CD14-positive monocyte (primary cell): ENCODE data around the gene PRPF40B. TPM values are rescaled to one million over a fixed set of nuclear protein-coding genes. Genes with fewer than 3 reads are reported as not detected.

ENCODE experiments used
- DNase-seq, 3 donors: peaks; one replicate each; pipeline ENCODE4 v3.0.0-alpha.2; 2011 to 2022
- H2AFZ ChIP-seq: 2 replicates; pipeline ENCODE4 v1.6.0; 2012; ENCODE audit warnings: mild to moderate bottlenecking, low read depth, low read length, inconsistent platforms; ENCODE audit not compliant: insufficient read depth, poor library complexity, severe bottlenecking
- H3K27ac ChIP-seq, 2 donors: 1 replicate in 1 of 2; 2 replicates in 1 of 2; pipeline ENCODE4 v1.5.1; 2012 to 2013; ENCODE audit warnings: low read length in 2 of 2, control low read depth in 1 of 2, inconsistent platforms in 1 of 2, low read depth in 1 of 2, mild to moderate bottlenecking in 1 of 2
- H3K27me3 ChIP-seq, 2 donors: one replicate each; pipeline versions ENCODE4 v1.6.0 to v1.6.1; 2011 to 2013; ENCODE audit warnings: low read length in 2 of 2; ENCODE audit not compliant: control insufficient read depth in 2 of 2, insufficient read depth in 2 of 2
- H3K36me3 ChIP-seq, 2 donors: replicated peaks in 1 of 2; 1 replicate in 1 of 2; 2 replicates in 1 of 2; pipeline versions ENCODE4 v1.5.1 to v1.6.1; 2012 to 2013; ENCODE audit warnings: low read length in 2 of 2, control low read depth in 1 of 2, inconsistent platforms in 1 of 2, mild to moderate bottlenecking in 1 of 2; ENCODE audit not compliant: insufficient read depth in 2 of 2, control insufficient read depth in 1 of 2
- H3K4me1 ChIP-seq, 2 donors: 1 replicate in 1 of 2; 2 replicates in 1 of 2; pipeline versions ENCODE4 v1.5.1 to v1.6.1; 2012 to 2013; ENCODE audit warnings: low read length in 2 of 2, control low read depth in 1 of 2, inconsistent platforms in 1 of 2, mild to moderate bottlenecking in 1 of 2, moderate library complexity in 1 of 2; ENCODE audit not compliant: insufficient read depth in 2 of 2, control insufficient read depth in 1 of 2
- H3K4me2 ChIP-seq: replicated peaks from 2 replicates; pipeline ENCODE3; 2012; ENCODE audit warnings: low read length, moderate library complexity, mild to moderate bottlenecking; ENCODE audit not compliant: poor library complexity, severe bottlenecking; ENCODE audit errors: extremely low read depth
- H3K4me3 ChIP-seq, 3 experiments: fragments of 200-600 bp in 1 of 3; sonication (generic) in 1 of 3; replicated peaks in 1 of 3; 1 replicate in 2 of 3; 2 replicates in 1 of 3; pipeline ENCODE4 v1.5.1; 2011 to 2013; ENCODE audit warnings: low read length in 3 of 3, mild to moderate bottlenecking in 3 of 3, control low read depth in 2 of 3, low read depth in 2 of 3, inconsistent platforms in 1 of 3, moderate library complexity in 1 of 3
- H3K79me2 ChIP-seq: 2 replicates; pipeline ENCODE4 v1.6.0; 2012; ENCODE audit warnings: mild to moderate bottlenecking, control low read depth, inconsistent platforms, low read length, moderate library complexity; ENCODE audit not compliant: insufficient read depth
- H3K9ac ChIP-seq: 2 replicates; pipeline ENCODE4 v1.6.0; 2017; ENCODE audit warnings: low read length, mild to moderate bottlenecking; ENCODE audit not compliant: insufficient read depth, poor library complexity, severe bottlenecking
- H3K9me3 ChIP-seq, 2 donors: replicated peaks in 1 of 2; 1 replicate in 1 of 2; 2 replicates in 1 of 2; pipeline versions ENCODE4 v1.5.1 to v1.6.1; 2012 to 2013; ENCODE audit warnings: low read length in 2 of 2, control low read depth in 1 of 2; ENCODE audit not compliant: control insufficient read depth in 1 of 2, insufficient read depth in 1 of 2
- H4K20me1 ChIP-seq: 2 replicates; pipeline ENCODE4 v1.6.0; 2012; ENCODE audit warnings: mild to moderate bottlenecking, low read length, control low read depth, moderate library complexity; ENCODE audit not compliant: insufficient read depth
- H3K27ac Mint-ChIP-seq, 7 donors: one replicate each; pipeline ENCODE4 v1.8.0; 2020; ENCODE audit warnings: mild to moderate bottlenecking in 7 of 7, mixed read lengths in 7 of 7, moderate library complexity in 6 of 7, inconsistent platforms in 2 of 7
- H3K27me3 Mint-ChIP-seq, 3 donors: one replicate each; pipeline ENCODE4 v1.8.0; 2021 to 2022; ENCODE audit warnings: low read depth in 3 of 3, mild to moderate bottlenecking in 3 of 3, mixed read lengths in 3 of 3, moderate library complexity in 3 of 3, inconsistent platforms in 1 of 3
- H3K36me3 Mint-ChIP-seq, 2 donors: one replicate each; pipeline ENCODE4 v1.8.0; 2020; ENCODE audit warnings: mixed read lengths in 2 of 2, inconsistent platforms in 1 of 2, mild to moderate bottlenecking in 1 of 2
- H3K4me1 Mint-ChIP-seq: one replicate; pipeline ENCODE4 v1.8.0; 2020; ENCODE audit warnings: mild to moderate bottlenecking, mixed read lengths
- H3K4me3 Mint-ChIP-seq, 2 donors: one replicate each; pipeline ENCODE4 v1.8.0; 2020; ENCODE audit warnings: mild to moderate bottlenecking in 2 of 2, mixed read lengths in 2 of 2, moderate library complexity in 1 of 2
- H3K9me3 Mint-ChIP-seq, 7 donors: one replicate each; pipeline ENCODE4 v1.8.0; 2020 to 2022; ENCODE audit warnings: mixed read lengths in 7 of 7, mild to moderate bottlenecking in 6 of 7, moderate library complexity in 6 of 7, inconsistent platforms in 2 of 7
- WGBS: methylation state at CpG from one replicate; pipeline ENCODE4 v1.1.5; 2013; ENCODE audit warnings: missing lambda C conversion rate; ENCODE audit not compliant: insufficient coverage; 5-methylcytosine and 5-hydroxymethylcytosine counted together
- intact Hi-C, 2 donors: fragments of 100-400 bp; cut with micrococcal nuclease; formaldehyde crosslinking; loops; one replicate each; pipeline versions ENCODE4 v1.15.0 to v1.15.1; 2023
- polyA plus RNA-seq, 3 donors: library from polyadenylated mRNA; depleted of rRNA in 1 of 3; unstranded in 2 of 3; stranded (reverse) in 1 of 3; fragments of 300-500 nt in 2 of 3; fragments of >200 nt in 1 of 3; fragmentation: Illumina TruSeq in 2 of 3; gene quantifications; 1 replicate in 2 of 3; 2 replicates in 1 of 3; pipeline ENCODE4 v1.2.3, GENCODE V29; 2012 to 2021
- TF ChIP-seq, protein P1 (sequence below): fragments of 200-600 bp; IDR thresholded peaks from one replicate; pipeline ENCODE4 v1.8.0; 2022; ENCODE audit warnings: antibody characterized with exemption, mild to moderate bottlenecking

Gene PRPF40B
- polyA plus RNA-seq, 3 donors = 0.14 to 1.3 (median 0.57) TPM

DNA sequence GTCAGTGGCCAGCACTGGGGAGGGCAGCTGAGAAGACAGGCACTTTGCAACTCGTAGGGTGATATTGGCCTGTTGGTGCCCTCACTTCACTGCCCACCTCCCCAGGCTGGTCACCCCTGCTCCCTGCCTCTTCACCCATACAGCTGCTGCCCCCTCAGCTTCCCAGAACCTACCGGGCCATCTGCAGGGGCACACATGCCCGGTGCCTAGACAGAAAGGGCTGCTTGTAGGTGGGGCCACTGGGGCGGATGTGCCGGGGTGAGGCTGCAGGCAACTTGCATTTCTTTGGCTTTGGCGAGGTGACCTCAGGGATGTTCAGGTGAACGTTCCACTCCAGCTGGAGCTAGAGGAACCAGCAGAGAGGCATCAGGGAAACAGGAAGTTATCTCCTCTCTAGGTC, 35.1 kb upstream of the PRPF40B start:
- peak overlapping the region in 1 of 2 donors; percentile 21 for H3K27ac ChIP-seq
- H4K20me1 ChIP-seq = no peaks in the 10 kb centered on the region
- peak overlapping the region; percentile 28 for H3K9ac ChIP-seq
- TF ChIP-seq, protein P1, sequence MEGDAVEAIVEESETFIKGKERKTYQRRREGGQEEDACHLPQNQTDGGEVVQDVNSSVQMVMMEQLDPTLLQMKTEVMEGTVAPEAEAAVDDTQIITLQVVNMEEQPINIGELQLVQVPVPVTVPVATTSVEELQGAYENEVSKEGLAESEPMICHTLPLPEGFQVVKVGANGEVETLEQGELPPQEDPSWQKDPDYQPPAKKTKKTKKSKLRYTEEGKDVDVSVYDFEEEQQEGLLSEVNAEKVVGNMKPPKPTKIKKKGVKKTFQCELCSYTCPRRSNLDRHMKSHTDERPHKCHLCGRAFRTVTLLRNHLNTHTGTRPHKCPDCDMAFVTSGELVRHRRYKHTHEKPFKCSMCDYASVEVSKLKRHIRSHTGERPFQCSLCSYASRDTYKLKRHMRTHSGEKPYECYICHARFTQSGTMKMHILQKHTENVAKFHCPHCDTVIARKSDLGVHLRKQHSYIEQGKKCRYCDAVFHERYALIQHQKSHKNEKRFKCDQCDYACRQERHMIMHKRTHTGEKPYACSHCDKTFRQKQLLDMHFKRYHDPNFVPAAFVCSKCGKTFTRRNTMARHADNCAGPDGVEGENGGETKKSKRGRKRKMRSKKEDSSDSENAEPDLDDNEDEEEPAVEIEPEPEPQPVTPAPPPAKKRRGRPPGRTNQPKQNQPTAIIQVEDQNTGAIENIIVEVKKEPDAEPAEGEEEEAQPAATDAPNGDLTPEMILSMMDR = no peak
- no peaks in the 10 kb centered on the region for H3K79me2 ChIP-seq
- no peaks in the 10 kb centered on the region for H3K27me3 ChIP-seq
- 83% methylated on average over 7 of the region's 7 CpGs for WGBS
- peaks cover 7 to 8% of the 10 kb centered on the region in 2 donors for H3K4me1 ChIP-seq
- H3K4me3 ChIP-seq = peak overlapping the region in 1 of 3 experiments; percentile 25
- no peaks in the 10 kb centered on the region for H3K36me3 ChIP-seq
- H3K4me2 ChIP-seq = peak overlapping the region; percentile 13
- peaks cover 0 to 4% of the 10 kb centered on the region in 2 donors for H3K9me3 ChIP-seq
- intact Hi-C loops = no loop called here
- Mint-ChIP-seq H3K27ac (peak overlapping the region in 1 of 7 donors; percentile 17), H3K36me3 (peaks cover 9 to 14% of the 10 kb centered on the region in 2 donors), H3K4me1 (peaks cover 13% of the 10 kb centered on the region), H3K27me3 (peaks cover 0 to 4% (median 2%) of the 10 kb centered on the region in 3 donors), H3K9me3 (peaks cover 2 to 9% (median 6%) of the 10 kb centered on the region in 7 donors), H3K4me3 (peak overlapping the region in 1 of 2 donors; percentile 68)
- peak overlapping the region; percentile 50 for H2AFZ ChIP-seq
- DNase-seq = no peak

DNA sequence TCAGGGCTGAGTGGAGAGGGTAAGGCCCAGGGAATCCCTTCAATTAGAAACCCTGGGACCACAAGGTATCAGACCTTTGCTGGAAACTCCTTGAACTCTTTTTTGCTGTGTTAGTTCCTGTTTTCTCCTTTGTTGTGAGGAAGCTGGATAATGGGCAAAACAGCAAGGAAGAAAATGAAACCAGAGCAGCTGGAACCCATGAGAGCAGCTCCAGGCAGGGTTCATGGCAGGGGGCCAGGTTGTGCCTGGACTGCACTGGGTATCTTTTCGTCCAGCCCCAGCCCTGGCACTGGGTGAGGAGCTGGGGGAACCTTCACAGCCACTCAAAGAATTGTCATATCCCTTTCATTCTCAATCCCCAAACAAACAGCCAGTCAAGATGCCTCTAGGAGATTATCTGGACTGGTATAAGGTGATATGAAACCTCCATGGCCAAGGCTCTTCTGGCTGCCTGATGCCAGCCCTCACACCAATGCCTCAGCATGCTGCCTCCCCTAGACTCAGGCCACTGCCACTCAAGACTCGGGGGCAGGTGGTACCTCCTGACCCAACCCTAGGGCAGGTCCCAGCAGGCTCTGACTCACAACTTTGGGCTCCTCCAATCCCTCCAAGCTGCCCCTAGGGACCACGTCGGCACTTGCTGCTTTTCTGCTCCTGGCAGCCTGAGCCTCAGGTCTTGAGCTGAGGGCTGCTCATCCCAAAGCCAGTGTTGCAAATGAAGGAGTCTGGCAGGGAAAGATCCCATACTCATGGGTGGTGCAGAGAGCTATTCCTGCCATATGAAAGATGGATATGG, 34.4 kb upstream of the PRPF40B start:
- TF ChIP-seq, protein P1 = no peak
- Histone ChIP-seq H3K4me3 (peak overlapping the region in 1 of 3 experiments; percentile 25), H4K20me1 (no peaks in the 10 kb centered on the region), H3K79me2 (no peaks in the 10 kb centered on the region), H2AFZ (peak overlapping the region; percentile 50), H3K27ac (peak overlapping the region; percentile 21 to 25), H3K9ac (peak overlapping the region; percentile 28), H3K9me3 (peaks cover 0 to 4% of the 10 kb centered on the region in 2 donors), H3K4me1 (peaks cover 7 to 8% of the 10 kb centered on the region in 2 donors), H3K4me2 (peak overlapping the region; percentile 13), H3K36me3 (no peaks in the 10 kb centered on the region), H3K27me3 (no peaks in the 10 kb centered on the region)
- peak overlapping the region; percentile 12 to 68 for H3K4me3 Mint-ChIP-seq
- no peak for DNase-seq
- peaks cover 13% of the 10 kb centered on the region for H3K4me1 Mint-ChIP-seq
- H3K27me3 Mint-ChIP-seq = peaks cover 0 to 4% (median 2%) of the 10 kb centered on the region in 3 donors
- peaks cover 2 to 9% (median 6%) of the 10 kb centered on the region in 7 donors for H3K9me3 Mint-ChIP-seq
- WGBS = 86% methylated on average over 1 of the region's 4 CpGs
- intact Hi-C loops = no loop called here
- H3K27ac Mint-ChIP-seq = peak overlapping the region in 3 of 7 donors; percentile 17 to 53 (median 19)
- peaks cover 7 to 14% of the 10 kb centered on the region in 2 donors for H3K36me3 Mint-ChIP-seq
